ENCODE measurements around the gene SETD4.

DNA sequence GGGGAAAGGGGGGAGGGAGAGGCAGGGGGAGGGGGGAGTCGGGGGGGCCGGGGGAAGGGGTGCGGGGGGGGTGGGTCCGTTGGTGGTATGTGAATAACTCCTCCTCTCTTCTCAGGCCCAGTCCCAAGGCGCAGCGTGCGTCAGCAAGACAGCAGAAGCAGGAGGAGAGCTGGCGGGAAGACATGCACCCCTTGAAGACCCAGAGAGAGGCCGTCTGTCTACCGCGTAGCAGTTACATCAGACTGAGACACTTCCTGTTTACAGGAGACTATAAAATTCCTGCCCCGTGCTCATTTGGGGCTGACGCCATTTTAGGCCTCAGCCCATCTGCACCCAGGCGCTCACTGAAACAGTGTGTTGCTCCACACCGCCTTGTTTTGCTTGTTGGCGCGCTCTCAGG is 55.3 kb downstream of the SETD4 start:
- TF ChIP-seq HNF4A (conservative IDR thresholded peaks at IDR 0.05) (no peak), MAX (IDR thresholded peaks at IDR 0.05) (no peak), TAF1 (conservative IDR thresholded peaks at IDR 0.05) (no peak), EGR1 (IDR thresholded peaks at IDR 0.05; ENCODE audit: low read depth in 2 of 2) (no peak), GABPA (IDR thresholded peaks at IDR 0.05 in 1 of 2, conservative IDR thresholded peaks at IDR 0.05 in 1 of 2) (no peak), YY1 (IDR thresholded peaks at IDR 0.05) (no peak), JUND (IDR thresholded peaks at IDR 0.05) (no peak), NR2F2 (IDR thresholded peaks at IDR 0.05) (no peak), RXRA (IDR thresholded peaks at IDR 0.05) (no peak)
- TF ChIP-seq, protein P1, sequence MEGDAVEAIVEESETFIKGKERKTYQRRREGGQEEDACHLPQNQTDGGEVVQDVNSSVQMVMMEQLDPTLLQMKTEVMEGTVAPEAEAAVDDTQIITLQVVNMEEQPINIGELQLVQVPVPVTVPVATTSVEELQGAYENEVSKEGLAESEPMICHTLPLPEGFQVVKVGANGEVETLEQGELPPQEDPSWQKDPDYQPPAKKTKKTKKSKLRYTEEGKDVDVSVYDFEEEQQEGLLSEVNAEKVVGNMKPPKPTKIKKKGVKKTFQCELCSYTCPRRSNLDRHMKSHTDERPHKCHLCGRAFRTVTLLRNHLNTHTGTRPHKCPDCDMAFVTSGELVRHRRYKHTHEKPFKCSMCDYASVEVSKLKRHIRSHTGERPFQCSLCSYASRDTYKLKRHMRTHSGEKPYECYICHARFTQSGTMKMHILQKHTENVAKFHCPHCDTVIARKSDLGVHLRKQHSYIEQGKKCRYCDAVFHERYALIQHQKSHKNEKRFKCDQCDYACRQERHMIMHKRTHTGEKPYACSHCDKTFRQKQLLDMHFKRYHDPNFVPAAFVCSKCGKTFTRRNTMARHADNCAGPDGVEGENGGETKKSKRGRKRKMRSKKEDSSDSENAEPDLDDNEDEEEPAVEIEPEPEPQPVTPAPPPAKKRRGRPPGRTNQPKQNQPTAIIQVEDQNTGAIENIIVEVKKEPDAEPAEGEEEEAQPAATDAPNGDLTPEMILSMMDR (IDR thresholded peaks at IDR 0.05; ENCODE audit: low read depth, low read length, missing input control): no peak
- TF ChIP-seq, protein P2, sequence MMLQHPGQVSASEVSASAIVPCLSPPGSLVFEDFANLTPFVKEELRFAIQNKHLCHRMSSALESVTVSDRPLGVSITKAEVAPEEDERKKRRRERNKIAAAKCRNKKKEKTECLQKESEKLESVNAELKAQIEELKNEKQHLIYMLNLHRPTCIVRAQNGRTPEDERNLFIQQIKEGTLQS (IDR thresholded peaks at IDR 0.05): no peak
- TF ChIP-seq, protein P3, sequence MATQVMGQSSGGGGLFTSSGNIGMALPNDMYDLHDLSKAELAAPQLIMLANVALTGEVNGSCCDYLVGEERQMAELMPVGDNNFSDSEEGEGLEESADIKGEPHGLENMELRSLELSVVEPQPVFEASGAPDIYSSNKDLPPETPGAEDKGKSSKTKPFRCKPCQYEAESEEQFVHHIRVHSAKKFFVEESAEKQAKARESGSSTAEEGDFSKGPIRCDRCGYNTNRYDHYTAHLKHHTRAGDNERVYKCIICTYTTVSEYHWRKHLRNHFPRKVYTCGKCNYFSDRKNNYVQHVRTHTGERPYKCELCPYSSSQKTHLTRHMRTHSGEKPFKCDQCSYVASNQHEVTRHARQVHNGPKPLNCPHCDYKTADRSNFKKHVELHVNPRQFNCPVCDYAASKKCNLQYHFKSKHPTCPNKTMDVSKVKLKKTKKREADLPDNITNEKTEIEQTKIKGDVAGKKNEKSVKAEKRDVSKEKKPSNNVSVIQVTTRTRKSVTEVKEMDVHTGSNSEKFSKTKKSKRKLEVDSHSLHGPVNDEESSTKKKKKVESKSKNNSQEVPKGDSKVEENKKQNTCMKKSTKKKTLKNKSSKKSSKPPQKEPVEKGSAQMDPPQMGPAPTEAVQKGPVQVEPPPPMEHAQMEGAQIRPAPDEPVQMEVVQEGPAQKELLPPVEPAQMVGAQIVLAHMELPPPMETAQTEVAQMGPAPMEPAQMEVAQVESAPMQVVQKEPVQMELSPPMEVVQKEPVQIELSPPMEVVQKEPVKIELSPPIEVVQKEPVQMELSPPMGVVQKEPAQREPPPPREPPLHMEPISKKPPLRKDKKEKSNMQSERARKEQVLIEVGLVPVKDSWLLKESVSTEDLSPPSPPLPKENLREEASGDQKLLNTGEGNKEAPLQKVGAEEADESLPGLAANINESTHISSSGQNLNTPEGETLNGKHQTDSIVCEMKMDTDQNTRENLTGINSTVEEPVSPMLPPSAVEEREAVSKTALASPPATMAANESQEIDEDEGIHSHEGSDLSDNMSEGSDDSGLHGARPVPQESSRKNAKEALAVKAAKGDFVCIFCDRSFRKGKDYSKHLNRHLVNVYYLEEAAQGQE (IDR thresholded peaks at IDR 0.05): no peak

Data from liver (tissue), 3 donors.